ENCODE measurements around the gene TNFRSF25.
"Not testable (repeated sequence)": the region's sequence is repeated elsewhere in the genome, so short reads cannot be mapped to it uniquely, and the experiment has no call there.

Gene TNFRSF25

DNA sequence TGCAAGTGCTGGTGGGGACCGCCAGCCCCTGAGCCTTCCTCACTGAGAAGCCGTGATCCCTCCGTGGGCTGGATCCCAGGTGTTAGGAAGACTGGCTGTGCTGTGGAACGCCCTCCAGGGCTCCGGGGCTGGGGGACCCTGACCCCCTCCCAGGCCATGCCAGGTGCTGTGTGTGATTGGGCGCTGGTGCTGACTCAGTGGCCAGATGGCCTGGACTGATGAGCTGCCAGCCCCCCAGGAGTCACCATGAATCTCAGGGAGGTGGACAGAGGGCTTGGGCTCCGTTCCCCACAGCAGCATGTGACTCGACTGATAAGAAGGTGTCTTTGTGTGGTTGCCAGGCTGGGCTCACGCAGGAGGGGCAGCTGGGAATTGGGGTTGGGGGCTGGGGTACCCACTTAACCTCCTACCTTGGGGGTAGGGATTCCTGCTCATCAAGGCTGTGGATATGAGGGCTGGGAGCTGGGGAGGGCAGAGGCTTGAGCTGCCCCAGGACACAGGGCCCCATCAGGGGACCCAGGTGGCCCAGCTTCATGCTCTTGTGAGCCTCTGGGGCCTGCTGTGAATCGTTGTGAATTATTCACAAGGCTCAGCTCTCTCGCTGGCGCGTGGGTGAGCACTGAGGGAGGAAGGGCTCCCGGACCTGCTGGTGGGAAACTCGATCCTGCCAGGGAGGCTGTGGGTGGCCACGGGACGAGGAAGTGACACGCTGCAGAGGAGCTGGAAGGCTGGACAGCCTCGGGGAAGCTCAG lies 36.1 kb downstream of the TNFRSF25 start:
- DNase-seq = not testable (repeated sequence)

DNA sequence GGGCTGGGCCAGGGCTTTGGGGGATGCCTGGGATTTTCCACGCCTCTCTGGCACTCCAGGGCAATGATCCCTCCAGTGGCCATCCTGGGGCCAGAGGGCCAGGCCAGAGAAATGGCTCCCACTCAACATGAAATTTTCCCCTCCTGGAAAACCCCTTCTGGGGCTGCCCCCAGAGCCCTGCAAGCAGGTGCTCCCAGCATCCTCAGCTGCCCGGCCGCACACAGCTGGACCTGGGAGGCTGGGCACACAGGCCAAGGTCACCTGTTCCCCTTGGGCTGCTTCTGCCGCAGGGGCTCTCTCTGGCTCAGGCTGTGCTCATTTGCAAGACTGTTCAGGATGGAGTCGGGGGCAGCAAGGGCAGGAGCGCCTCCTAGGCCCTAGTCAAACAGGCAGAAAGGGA lies 37.5 kb downstream of the TNFRSF25 start:
- not testable (repeated sequence) for DNase-seq

DNA sequence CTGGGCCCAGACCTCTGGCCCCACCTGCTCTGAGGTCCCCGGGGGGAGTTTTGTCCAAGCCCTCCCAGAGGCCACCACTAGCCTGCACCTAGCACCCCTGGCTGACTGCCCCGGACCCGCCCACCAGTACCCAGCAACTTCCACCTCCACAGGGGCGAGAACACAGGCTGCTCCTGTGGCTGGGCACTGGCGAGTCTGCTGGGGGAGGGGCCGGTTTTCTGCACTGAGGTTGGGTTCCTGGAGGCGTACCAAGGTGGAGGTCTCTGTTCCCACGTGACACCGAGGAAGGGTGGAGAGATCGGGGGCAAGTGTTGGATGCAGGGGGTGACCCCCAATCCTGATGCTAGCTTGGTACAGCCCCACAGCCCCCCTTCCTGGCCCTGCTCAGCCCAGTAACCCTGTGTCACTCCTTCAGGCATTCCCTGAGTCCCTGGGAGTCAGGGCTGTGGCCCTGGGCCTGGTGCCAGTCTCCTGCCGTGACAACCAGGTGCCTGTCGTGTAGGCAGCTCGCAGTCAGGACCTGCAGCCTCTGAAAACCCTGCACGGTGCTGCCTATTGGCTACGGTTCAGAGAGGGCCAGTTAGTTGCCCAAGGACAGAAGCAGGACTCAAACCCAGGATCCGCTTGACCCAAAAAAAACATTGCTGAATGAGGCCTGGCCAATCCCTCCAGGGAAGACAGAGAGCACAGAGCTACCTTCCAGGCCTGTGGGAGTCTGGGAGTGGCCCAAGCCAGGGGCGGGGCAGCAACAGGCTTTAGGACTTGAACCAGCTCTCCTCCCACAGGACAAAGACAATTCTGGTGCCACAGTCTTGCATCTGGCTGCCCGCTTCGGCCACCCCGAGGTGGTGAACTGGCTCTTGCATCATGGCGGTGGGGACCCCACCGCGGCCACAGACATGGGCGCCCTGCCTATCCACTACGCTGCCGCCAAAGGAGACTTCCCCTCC lies 38.3 kb downstream of the TNFRSF25 start:
- no peak for DNase-seq

DNA sequence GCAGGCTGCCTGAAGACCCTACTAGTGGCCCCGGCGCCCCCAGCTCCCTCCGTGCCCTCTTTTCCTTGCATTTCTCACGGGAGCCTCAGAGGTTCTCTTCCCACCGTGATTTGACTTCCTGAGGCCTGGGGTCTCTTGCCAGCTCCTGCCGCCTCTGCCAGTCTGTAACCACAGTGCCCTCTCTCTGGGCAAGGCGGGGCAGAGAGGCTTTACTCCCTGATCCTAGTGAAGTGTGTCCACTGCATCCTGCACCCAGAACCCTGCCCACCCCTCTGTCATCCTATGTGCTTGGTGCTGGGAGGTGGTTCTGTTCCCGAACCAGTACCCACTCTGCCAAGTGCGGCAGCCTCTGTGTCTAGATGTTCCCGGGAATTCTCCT lies 39.0 kb downstream of the TNFRSF25 start:
- no peak for DNase-seq

DNA sequence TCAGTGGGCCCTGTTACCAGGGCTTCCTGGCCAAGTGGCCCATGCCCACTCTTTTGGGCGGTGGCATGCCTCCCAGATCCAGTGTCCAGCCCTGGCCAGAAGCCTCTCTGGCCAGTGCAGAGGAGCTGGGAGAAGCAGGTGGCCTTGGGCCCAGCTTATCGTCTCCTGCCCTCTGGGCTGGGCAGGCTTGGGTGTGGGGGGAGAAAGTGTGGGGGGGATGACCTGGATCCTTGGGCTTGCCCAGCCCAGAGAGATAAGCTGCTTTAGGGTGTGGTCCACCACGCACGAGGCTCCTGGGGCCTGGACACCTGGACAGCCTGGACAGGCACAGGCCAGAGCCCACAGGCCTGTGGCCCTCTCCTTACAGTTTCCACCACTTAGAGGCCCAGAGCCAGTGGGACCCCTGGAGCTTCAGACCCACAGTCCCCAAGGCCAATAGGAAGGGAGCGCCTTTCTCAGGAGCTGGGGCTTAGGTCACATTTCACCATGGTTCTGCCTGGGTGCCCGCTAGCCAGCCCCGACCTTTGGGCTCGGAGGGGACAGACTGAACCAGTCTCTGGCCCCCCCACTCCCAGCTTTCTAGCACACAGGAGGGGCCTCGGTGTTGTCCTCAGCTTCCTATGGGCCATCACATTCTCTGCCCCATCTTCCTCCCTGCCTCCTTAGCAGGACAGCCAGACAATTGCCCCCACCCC lies 39.5 kb downstream of the TNFRSF25 start:
- no peak for DNase-seq

DNA sequence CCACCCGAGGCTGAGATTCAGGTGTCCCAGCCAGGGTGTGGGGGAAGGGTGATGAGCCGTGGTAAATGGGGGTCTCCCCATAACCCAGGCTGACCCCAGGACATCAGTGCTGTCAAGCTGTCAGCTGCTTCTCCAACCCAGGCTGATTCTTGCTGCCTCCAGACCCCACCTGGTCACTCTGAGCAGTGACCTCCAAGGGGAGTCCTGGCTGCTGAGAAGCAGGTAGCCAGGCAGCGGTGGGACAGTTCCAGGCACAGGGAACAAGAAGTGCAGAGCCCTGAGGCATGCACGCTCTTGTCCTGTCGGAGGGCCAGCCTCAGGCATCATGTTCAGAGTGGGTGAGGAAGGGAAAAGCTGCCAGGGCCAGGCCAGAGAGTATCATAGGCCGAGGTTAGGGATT lies 40.3 kb downstream of the TNFRSF25 start:
- no peak for DNase-seq

DNA sequence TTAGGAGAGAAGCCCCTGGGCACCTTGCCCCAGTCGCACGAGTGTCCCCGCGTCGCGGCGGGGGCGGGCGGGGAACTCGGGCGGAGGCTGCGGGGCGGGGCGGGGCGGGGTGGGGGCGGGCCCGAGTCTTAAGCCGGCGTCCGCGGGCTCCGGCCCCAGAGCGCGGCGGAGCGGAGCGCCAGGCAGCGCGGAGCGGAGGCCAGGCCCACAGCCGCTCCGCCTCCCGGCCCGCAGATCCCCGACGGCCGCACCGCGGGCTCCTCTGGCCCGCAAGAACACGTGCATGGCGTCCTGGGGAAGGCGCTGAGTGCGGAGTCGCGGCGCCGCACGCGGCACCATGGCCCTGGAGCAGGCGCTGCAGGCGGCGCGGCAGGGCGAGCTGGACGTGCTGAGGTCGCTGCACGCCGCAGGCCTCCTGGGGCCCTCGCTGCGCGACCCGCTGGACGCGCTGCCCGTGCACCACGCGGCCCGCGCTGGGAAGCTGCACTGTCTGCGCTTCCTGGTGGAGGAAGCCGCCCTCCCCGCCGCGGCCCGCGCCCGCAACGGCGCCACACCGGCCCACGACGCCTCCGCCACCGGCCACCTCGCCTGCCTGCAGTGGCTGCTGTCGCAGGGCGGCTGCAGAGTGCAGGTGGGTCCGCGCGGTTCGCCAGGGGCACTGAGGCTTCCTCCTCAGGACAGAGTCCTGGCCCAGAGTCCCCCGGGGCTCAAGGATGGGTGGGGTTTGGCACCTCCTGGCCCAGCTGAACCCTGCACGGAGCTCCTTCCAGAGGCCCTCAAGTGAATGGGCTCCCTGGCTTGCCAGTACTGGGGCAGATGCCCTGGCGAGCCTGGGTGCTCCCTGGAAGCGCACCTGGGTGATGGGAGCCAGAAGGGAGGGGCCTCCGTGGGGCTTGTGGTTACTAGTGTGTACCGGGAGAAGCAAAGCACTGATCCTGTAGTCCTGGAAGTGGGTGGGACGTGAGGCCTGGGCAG lies 41.1 kb downstream of the TNFRSF25 start, which contains the start of gene ESPN:
Gene ESPN (plus strand): TSS at position 158 of the 975 bp plus-strand sequence. CDS start 180 bp downstream, at position 338.
- DNase-seq = no peak

DNA sequence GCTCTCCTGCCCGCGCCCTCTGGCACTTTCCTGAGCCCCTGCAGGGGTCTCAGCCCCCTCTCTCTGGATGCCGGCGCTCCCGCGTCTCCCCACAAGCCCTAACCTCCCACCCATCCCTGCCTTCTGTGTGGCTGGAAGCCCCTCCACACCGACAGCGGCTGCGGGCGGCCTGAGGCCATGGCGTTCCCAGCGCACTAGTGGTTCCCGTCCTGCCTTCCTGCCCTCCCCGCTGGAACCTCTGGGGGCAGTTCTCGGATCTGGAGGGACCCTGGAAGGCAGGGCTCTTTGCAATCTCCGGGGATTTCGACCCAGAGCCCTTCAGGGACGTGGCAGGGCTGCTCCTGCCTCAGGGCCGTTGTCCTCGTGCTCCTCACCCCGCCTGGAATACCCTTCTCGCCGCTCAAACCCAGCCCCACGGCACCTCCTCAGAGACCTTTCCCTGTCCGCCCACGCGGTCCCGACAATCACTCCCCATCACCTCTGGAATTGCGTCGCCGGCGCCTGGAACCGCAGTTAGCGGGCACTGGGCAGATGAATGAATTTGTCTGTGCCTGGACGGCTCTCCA lies 41.9 kb downstream of the TNFRSF25 start:
- no peak for DNase-seq

DNA sequence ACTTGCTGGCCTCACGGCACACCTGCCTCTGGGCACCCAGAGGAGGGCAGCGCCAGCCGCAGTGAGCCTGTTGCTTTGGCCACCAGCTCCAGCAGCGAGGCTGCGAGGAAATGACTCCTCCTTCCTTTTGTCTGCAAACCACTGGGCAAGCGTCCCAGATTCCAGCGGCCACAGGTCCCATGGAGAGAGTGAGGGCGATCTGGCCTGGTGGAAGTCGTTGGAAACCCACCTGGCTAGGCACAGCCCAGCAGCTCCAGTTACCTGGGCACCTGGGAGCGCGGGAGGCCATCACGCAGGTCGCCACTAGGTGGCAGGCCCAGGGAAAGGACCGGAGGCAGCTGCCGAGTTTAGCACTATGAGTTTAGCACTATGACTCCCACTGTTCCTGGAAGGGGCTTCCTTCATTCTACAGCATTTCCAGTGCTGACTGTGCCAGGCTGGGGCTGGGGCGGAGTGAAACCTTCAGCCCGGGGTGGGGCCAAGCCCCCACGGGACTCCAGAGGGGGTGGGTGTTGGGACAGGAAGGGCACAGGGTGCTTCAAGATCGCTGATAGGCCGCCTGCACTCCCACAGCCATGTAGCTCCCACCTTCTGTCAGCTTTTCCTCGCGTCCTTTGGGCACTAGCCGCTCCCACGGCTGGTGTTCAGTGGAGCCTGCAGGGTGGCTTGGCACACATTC lies 42.5 kb downstream of the TNFRSF25 start:
- peak; percentile 51 for DNase-seq

DNA sequence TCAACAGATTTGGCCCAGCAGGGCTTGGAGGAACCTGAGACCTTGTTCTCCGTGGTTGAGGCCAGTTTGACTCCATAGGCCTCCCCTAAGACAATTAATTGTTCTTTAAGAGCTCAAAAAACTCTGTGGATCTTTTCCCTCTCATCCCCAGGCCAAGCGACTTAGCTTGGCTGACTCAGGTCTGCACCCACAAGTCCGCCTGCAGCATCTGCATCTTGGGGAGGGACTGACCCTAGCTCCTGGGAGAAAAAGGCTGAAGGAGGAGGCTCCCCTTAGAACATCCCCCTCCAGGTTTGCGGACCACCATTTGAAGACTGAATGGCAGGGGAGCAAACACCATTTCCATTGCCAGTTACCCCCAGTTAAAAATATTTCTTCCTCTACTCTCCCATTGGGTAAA lies 44.7 kb downstream of the TNFRSF25 start:
- DNase-seq = no peak

DNA sequence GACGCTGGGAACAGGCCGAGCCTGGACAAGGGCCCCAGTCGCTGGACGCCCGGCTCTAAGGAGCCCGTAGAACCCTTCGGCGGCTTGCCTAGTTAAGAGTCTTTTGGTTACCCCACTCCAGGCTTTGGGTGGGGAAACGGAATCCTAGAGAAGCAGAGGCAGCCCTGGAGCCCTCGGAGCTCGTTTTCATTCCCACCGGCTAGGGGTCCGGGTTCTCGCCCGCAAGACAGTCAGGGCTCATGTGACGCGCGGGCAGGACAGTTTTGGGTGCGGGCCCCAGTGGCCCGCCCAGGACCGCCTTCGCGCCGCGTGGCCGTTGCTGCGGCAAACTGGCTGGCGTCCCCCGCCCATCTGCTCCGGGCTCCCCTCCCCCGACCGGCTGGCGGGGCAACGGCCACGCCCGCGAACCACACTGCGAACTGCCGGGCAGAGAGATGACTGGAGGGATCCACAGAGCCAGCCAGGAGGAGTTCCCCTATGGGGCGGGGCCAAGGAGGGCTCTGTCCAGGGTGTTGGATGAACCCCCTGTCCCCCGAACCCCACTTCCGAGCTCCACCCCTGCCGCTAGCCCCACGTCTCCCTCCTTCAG lies 45.4 kb downstream of the TNFRSF25 start:
- DNase-seq = no peak

DNA sequence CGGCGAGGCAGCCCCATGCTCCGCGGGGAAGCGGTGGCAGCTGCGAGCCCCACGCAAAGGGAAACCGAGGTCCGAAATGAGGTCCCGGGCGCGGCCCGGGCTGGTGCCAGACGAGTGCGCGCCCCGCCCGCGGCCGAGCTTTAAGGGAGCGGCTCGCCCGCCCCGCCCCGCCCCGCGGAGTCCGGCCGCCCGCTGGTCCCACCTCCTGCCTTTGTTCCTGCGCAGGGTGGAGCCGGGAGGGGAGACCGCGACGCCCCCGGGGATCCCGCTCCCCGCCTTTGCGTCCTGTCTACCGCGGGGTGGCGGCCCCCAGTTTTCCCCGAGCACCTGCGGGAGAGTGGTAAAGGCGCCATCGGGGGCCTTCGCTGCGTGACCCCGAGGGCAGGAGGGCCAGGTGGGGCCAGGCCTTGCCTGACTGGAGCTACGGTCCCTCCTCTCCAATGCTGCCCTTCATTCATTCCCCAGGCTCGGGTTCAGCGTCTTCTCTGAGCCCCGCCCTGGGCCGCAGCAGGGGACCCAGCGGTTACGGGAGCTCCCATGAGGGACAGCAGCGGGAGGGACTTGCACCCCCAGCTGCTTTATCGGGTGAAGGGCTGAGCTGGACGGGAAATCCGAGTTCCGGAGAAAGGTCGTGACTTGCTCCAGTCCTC lies 46.0 kb downstream of the TNFRSF25 start, which contains the start of gene HES2:
Gene HES2 (minus strand): TSS at position 116 of the 650 bp plus-strand sequence. CDS start 99 bp downstream, at position 17.
- DNase-seq = no peak

DNA sequence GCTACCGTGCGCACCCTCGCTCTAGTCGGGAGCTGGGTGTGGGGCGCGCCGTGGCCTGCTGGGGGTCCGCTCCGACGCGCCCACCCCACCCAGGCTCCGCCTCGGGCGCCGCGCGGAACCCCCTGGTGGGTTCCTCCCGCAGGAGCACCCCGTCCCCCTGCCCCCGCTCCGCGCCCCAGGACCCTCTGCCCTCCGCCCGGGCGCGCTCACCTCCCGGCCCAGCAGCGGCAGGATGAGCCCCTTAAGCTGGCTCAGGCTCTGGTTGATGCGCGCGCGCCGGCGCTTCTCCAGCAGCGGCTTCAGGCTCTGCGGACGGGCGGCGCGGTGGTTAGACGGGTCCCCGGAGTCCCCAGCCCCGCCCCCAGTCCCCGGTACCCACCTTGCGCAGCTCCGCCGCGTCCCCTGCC lies 46.6 kb downstream of the TNFRSF25 start:
- DNase-seq = no peak

DNA sequence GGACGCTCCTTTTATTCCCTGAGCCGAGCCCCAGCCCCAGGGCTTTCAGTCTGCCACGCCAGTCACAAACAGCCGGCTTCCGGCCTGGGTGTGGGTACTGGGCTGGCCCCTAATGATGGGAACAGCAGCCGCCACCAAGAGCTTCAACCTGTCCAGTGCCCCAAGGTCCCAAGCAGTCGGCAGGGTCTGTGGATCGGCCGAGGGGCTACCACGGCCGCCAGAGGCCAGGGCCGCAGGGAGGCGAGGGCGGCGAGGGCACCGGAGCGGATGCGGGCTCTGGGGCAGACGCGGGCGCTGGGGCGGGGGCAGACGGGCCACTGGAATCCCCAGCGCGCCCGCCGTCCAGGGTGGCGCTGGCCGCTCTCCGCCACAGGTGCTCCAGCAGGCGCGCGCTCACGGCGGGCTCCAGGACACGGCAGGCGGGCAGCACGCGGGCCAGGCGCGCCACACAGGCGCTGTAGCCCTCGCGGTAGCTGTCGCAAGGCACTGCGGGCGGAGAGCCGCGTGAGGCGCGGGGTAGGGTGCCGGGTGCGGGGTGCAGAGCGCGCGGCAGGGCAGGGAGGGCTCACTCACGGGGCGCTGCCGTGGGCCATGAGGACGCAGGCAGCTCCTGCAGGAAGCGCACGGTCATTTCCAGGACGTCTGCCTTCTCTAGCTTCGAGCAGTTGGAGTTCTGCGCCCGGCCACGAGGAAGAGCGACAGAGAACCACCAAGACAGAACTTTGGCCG lies 47.1 kb downstream of the TNFRSF25 start:
- DNase-seq = no peak

DNA sequence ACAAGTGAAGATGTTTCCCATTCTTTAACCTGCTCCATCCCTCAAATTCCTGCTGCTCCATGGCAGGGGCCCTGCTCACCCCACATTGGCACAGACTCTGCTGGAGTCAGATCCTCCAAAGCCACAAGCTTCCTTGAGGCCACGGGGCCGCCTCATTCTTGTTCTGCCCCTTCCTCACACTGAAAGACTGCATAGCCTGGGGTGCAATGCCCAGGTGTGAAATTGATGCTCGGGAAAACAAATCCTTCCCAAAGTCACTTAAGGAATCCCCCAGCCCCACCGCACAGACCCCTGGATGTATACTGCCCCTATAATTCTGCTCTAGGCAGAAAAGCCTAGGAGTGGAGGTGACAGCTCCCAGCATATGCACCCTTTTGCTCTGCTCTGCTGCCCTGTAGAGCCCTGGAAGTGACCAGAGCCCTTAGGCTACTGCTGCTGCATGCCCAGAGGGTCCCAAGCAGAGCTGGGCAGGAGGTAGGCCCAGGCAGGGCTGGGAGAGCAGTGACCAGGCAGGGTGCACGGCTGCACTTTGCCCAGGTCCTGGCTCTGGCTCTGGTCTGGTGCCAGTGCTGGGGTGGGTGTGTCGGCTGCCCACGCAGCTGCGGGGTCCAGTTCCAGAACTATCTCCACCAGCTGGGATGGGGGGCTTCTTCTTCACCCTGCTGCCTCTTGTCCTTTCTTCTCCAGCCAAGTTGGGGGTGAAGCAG lies 47.9 kb downstream of the TNFRSF25 start:
- DNase-seq = no peak

DNA sequence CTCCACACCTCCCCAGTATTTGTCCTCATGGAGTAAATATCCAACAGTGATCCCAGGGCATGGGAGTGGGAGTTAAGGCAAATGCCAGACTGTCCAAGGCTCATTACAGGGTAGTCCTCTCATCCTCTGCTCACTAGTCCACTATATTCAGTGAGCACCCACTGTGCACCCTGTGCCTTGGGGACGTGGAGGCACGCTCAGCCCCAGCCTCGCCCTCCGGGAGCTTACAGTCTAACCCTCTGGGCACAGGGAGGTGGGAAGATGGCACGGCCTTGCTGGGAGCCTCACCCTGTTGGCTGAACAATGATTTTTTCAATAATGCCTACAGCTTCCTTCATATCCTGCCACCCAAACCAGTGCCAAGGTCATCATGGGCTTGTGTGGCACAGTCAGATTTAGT lies 49.1 kb downstream of the TNFRSF25 start:
- DNase-seq = no peak

DNA sequence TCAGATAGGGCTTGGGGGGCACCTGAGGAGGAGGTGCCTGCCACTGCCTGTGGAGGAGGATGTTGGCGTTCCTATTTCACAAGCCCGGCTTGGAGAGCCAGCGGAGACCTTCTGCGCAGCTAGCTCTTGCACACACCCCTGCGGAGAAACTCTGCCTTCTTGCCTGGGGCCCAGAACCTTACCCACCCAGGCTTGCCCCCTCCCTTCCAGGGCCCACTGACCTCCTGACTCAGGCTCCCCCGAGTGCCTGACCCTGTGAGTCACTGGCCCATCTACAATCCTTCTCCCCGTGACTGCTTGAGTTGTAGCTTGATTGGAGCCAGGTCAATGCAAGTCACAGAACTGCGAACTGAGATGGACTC lies 49.7 kb downstream of the TNFRSF25 start:
- no peak for DNase-seq

DNA sequence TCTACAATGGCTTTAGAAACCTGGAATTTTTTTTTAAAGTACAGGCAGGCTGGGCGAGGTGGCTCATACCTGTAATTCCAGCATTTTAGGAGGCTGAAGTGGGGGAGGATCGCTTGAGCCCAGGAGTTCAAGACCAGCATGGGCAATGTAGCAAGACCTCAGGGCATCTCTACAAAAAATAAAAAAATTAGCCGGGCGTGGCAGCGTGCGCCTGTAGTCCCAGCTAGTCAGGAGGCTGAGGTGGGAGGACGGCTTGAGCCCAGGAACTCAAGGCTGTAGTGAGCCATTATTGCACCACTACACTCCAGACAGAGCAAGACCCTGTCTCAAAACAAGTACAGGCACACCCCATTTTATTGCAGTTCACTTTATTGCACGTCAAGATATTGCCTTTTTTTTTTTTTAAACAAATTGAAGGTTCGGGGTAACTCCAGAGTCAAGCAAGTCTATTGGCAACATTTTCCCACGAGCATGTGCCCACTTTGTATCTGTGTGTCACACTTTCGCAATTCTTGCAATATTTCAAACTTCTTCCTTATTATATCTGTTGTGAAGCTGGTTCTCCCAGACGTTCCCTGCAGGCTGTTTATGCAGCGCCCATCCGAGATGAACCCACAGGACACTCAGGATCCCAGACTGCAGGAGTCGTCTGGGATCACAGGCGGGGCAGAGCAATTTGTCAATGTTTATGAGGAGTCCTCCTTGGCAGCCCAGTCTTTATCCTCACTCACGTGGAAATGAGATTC lies 50.9 kb downstream of the TNFRSF25 start:
- DNase-seq = no peak
